ENCODE data around the gene MIEF1.

The MIEF1 gene

GRCh38 chr22:39532215-39533073 lies 30.4 kb downstream of the MIEF1 start, which contains the start of gene RPS19BP1:
Gene RPS19BP1, minus strand, starts transcription at chr22:39532748. Its CDS starts 10 bp downstream, at chr22:39532738.
- H3K27ac Mint-ChIP-seq, result peak within 1 kb of the TSS; percentile 96
- H3K27me3 Mint-ChIP-seq, result no peaks in the 10 kb centered on the region
- H3K4me1 Mint-ChIP-seq (ENCODE audit: low read depth), result peaks cover 56% of the 10 kb centered on the region

GRCh38 chr22:39534092-39534506 lies 32.0 kb downstream of the MIEF1 start:
- peaks cover 40% of the 10 kb centered on the region for H3K4me1 Mint-ChIP-seq (ENCODE audit: low read depth)
- H3K9me3 Mint-ChIP-seq, result no peaks in the 10 kb centered on the region
- H3K4me3 Mint-ChIP-seq, result no peak overlapping the region
- DNase-seq, result no peak
- H3K27me3 Mint-ChIP-seq, result no peaks in the 10 kb centered on the region
- peak overlapping the region; percentile 37 for H3K27ac Mint-ChIP-seq
- peaks cover 36% of the 10 kb centered on the region for H3K36me3 Mint-ChIP-seq (ENCODE audit: low read depth)

More at GRCh38 chr22:39532215-39533073, 30.4 kb downstream of the MIEF1 start, which contains the start of gene RPS19BP1:
- H3K4me3 Mint-ChIP-seq, result peak within 1 kb of the TSS; percentile 97
- H3K9me3 Mint-ChIP-seq, result no peaks in the 10 kb centered on the region
- DNase-seq, result peak; percentile 99
- peaks cover 52% of the 10 kb centered on the region for H3K36me3 Mint-ChIP-seq (ENCODE audit: low read depth)

- Mint-ChIP-seq H3K27ac (peak overlapping the region; percentile 63), H3K4me1 (ENCODE audit: low read depth) (peaks cover 33% of the 10 kb centered on the region), H3K27me3 (no peaks in the 10 kb centered on the region), H3K9me3 (no peaks in the 10 kb centered on the region), H3K4me3 (no peak overlapping the region), H3K36me3 (ENCODE audit: low read depth) (peaks cover 29% of the 10 kb centered on the region)
- peak; percentile 92 for DNase-seq
These were observed 32.7 kb downstream of the MIEF1 start for GRCh38 chr22:39534591-39535356.

GRCh38 chr22:39535357-39535725 lies 33.3 kb downstream of the MIEF1 start:
- no peak overlapping the region for H3K4me3 Mint-ChIP-seq
- no peak overlapping the region for H3K27ac Mint-ChIP-seq
- peaks cover 27% of the 10 kb centered on the region for H3K4me1 Mint-ChIP-seq (ENCODE audit: low read depth)
- no peaks in the 10 kb centered on the region for H3K27me3 Mint-ChIP-seq
- no peaks in the 10 kb centered on the region for H3K9me3 Mint-ChIP-seq
- no peak for DNase-seq
- H3K36me3 Mint-ChIP-seq (ENCODE audit: low read depth), result peaks cover 23% of the 10 kb centered on the region

- Mint-ChIP-seq H3K4me1 (ENCODE audit: low read depth) (peaks cover 21% of the 10 kb centered on the region), H3K9me3 (no peaks in the 10 kb centered on the region), H3K36me3 (ENCODE audit: low read depth) (peaks cover 17% of the 10 kb centered on the region), H3K27ac (no peak overlapping the region), H3K4me3 (no peak overlapping the region), H3K27me3 (no peaks in the 10 kb centered on the region)
- no peak for DNase-seq
These were observed 33.9 kb downstream of the MIEF1 start for GRCh38 chr22:39535831-39536449.

GRCh38 chr22:39536711-39537110 lies 34.6 kb downstream of the MIEF1 start:
- H3K27ac Mint-ChIP-seq, result no peak overlapping the region
- no peak for DNase-seq
- no peaks in the 10 kb centered on the region for H3K9me3 Mint-ChIP-seq
- peaks cover 10% of the 10 kb centered on the region for H3K36me3 Mint-ChIP-seq (ENCODE audit: low read depth)
- H3K27me3 Mint-ChIP-seq, result no peaks in the 10 kb centered on the region
- H3K4me3 Mint-ChIP-seq, result no peak overlapping the region
- peaks cover 13% of the 10 kb centered on the region for H3K4me1 Mint-ChIP-seq (ENCODE audit: low read depth)

- no peaks in the 10 kb centered on the region for H3K36me3 Mint-ChIP-seq (ENCODE audit: low read depth)
- no peak overlapping the region for H3K4me3 Mint-ChIP-seq
- peaks cover 9% of the 10 kb centered on the region for H3K4me1 Mint-ChIP-seq (ENCODE audit: low read depth)
- no peak for DNase-seq
- H3K27ac Mint-ChIP-seq, result no peak overlapping the region
- no peaks in the 10 kb centered on the region for H3K9me3 Mint-ChIP-seq
- H3K27me3 Mint-ChIP-seq, result peaks cover 5% of the 10 kb centered on the region
These were observed 35.9 kb downstream of the MIEF1 start for GRCh38 chr22:39537975-39538374.

GRCh38 chr22:39543095-39543494 lies 41.0 kb downstream of the MIEF1 start:
- no peak for DNase-seq
- Mint-ChIP-seq H3K4me1 (ENCODE audit: low read depth) (peaks cover 11% of the 10 kb centered on the region), H3K4me3 (no peak overlapping the region), H3K27me3 (peaks cover 44% of the 10 kb centered on the region), H3K9me3 (no peaks in the 10 kb centered on the region), H3K36me3 (ENCODE audit: low read depth) (no peaks in the 10 kb centered on the region), H3K27ac (no peak overlapping the region)

- H3K9me3 Mint-ChIP-seq, result no peaks in the 10 kb centered on the region
- H3K27ac Mint-ChIP-seq, result no peak overlapping the region
- H3K4me1 Mint-ChIP-seq (ENCODE audit: low read depth), result peaks cover 11% of the 10 kb centered on the region
- DNase-seq, result peak; percentile 81
- H3K36me3 Mint-ChIP-seq (ENCODE audit: low read depth), result no peaks in the 10 kb centered on the region
- H3K4me3 Mint-ChIP-seq, result no peak overlapping the region
- H3K27me3 Mint-ChIP-seq, result peaks cover 61% of the 10 kb centered on the region
These were observed 43.6 kb downstream of the MIEF1 start for GRCh38 chr22:39545386-39546365.

GRCh38 chr22:39546889-39547586 lies 44.9 kb downstream of the MIEF1 start:
- Mint-ChIP-seq H3K36me3 (ENCODE audit: low read depth) (no peaks in the 10 kb centered on the region), H3K27me3 (peaks cover 64% of the 10 kb centered on the region), H3K27ac (no peak overlapping the region), H3K4me3 (no peak overlapping the region), H3K4me1 (ENCODE audit: low read depth) (peaks cover 11% of the 10 kb centered on the region), H3K9me3 (no peaks in the 10 kb centered on the region)
- DNase-seq, result no peak

GRCh38 chr22:39547587-39547947 lies 45.5 kb downstream of the MIEF1 start:
- H3K4me3 Mint-ChIP-seq, result no peak overlapping the region
- H3K4me1 Mint-ChIP-seq (ENCODE audit: low read depth), result peaks cover 11% of the 10 kb centered on the region
- no peak for DNase-seq
- peaks cover 62% of the 10 kb centered on the region for H3K27me3 Mint-ChIP-seq
- H3K9me3 Mint-ChIP-seq, result no peaks in the 10 kb centered on the region
- H3K36me3 Mint-ChIP-seq (ENCODE audit: low read depth), result no peaks in the 10 kb centered on the region
- no peak overlapping the region for H3K27ac Mint-ChIP-seq

GRCh38 chr22:39553429-39553828 lies 51.3 kb downstream of the MIEF1 start:
- no peak overlapping the region for H3K4me3 Mint-ChIP-seq
- DNase-seq, result no peak
- peaks cover 46% of the 10 kb centered on the region for H3K27me3 Mint-ChIP-seq
- H3K27ac Mint-ChIP-seq, result no peak overlapping the region
- H3K36me3 Mint-ChIP-seq (ENCODE audit: low read depth), result no peaks in the 10 kb centered on the region
- H3K9me3 Mint-ChIP-seq, result no peaks in the 10 kb centered on the region
- peaks cover 5% of the 10 kb centered on the region for H3K4me1 Mint-ChIP-seq (ENCODE audit: low read depth)

GRCh38 chr22:39554151-39554550 lies 52.1 kb downstream of the MIEF1 start:
- Mint-ChIP-seq H3K36me3 (ENCODE audit: low read depth) (no peaks in the 10 kb centered on the region), H3K27ac (no peak overlapping the region), H3K9me3 (no peaks in the 10 kb centered on the region), H3K4me1 (ENCODE audit: low read depth) (peaks cover 5% of the 10 kb centered on the region), H3K4me3 (no peak overlapping the region), H3K27me3 (peaks cover 48% of the 10 kb centered on the region)
- no peak for DNase-seq
